Stimulated activated naive CD8-positive, alpha-beta T cell treated with anti-CD3 and anti-CD28 coated beads, Interleukin-15, Interleukin-2, amounts not matched to agents 100 ng/mL and 50 ng/mL, for 24 hours (primary cell): ENCODE measurements around the gene GLUL.
A peak's percentile ranks its signal among the peaks of the same experiment; 100 is the strongest.
"Not testable (repeated sequence)": the region's sequence is repeated elsewhere in the genome, so short reads cannot be mapped to it uniquely, and the experiment has no call there.

Source experiments
- H3K27ac Mint-ChIP-seq: one replicate; pipeline ENCODE4 v1.8.0; 2021; ENCODE audit warnings: mild to moderate bottlenecking, mixed read lengths
- H3K27me3 Mint-ChIP-seq: one replicate; pipeline ENCODE4 v1.8.0; 2021; ENCODE audit warnings: mixed read lengths
- H3K36me3 Mint-ChIP-seq: one replicate; pipeline ENCODE4 v1.8.0; 2021; ENCODE audit warnings: low read depth, mixed read lengths
- H3K4me1 Mint-ChIP-seq: one replicate; pipeline ENCODE4 v1.8.0; 2021; ENCODE audit warnings: low read depth, mixed read lengths
- H3K4me3 Mint-ChIP-seq: one replicate; pipeline ENCODE4 v1.8.0; 2021; ENCODE audit warnings: mild to moderate bottlenecking, mixed read lengths
- H3K9me3 Mint-ChIP-seq: one replicate; pipeline ENCODE4 v1.8.0; 2021; ENCODE audit warnings: mixed read lengths

Gene GLUL

DNA sequence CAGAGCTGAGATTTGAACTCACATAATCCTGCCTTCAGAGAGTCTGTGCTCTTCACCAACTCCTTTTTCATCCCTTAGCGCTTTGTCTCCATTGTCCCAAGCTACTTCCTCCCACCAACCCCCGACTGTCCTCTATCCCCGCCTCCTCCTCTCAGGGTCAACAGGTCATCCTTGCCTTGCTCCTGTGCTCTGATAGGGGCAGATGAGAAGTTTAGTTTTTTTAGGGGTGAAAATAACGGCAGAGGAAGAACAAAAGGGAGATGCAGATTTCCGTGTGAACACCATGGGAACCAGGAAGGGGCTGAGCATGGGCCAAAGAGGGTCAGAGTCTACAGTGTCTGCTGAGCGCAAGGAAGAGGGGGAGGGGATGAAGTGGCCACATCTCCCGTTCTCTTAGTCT is 31.9 kb downstream of the GLUL start:
- Mint-ChIP-seq H3K27me3 (no peaks in the 10 kb centered on the region), H3K4me1 (no peaks in the 10 kb centered on the region), H3K4me3 (no peak overlapping the region), H3K27ac (no peak overlapping the region), H3K36me3 (no peaks in the 10 kb centered on the region), H3K9me3 (no peaks in the 10 kb centered on the region)

DNA sequence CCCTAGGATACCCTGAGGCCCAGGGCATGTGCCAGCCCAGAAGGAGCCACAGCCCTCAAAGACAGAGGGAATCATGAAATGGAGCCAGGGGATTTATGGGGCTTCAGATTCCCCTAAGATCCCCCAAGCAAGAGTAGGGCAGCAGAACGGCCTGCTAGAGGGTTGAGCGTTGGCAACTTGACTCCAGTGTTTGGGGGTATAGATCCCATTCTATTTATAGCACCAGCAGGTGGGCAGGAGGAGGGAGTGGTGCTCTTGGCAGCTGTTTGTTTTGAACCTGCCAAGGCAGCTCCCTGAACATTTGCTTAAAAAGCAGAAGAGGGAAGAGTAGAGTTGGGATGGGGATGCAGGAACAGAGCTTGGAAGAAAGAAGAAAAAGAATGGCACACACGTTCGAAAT is 33.7 kb downstream of the GLUL start:
- H3K4me1 Mint-ChIP-seq, result no peaks in the 10 kb centered on the region
- H3K27me3 Mint-ChIP-seq, result no peaks in the 10 kb centered on the region
- no peak overlapping the region for H3K27ac Mint-ChIP-seq
- no peak overlapping the region for H3K4me3 Mint-ChIP-seq
- no peaks in the 10 kb centered on the region for H3K9me3 Mint-ChIP-seq
- no peaks in the 10 kb centered on the region for H3K36me3 Mint-ChIP-seq

DNA sequence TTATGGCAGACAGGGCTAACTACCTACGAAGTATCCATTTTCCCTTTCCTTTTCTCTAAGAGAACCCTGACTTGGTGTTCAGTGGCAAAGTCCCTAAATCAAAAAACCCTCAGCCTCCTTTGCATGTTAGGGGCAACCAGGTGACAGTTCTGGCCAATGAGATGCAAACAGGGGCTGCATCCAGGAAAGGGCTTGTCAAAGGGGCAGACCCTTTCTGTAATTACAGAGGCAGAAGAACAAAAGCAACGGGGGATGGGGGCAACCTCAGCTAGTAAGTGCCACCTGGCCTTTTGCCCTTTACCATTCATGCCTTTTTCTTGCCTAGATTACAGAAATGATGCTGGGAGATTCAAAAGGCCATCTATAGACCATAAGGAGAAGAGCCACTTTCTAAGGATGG is 34.4 kb downstream of the GLUL start:
- Mint-ChIP-seq H3K9me3 (no peaks in the 10 kb centered on the region), H3K27ac (no peak overlapping the region), H3K4me1 (no peaks in the 10 kb centered on the region)

DNA sequence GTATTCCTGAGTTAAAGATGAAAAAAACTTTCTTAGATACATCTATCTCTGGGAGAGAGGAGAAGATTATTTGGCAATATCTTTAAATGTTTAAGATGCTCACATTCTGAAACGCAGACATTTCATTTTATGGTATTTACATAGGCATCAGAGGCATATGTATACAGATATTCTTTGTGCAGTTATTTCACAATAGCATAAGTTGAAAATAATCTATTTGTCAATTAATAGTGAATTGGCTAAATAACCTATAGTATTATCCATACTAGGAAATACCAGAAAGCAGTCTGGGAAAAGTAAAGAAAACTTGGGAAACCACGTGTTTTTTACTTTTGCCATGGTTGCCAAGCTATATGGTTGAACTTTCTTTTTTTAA is 35.9 kb downstream of the GLUL start:
- H3K4me1 Mint-ChIP-seq, result no peaks in the 10 kb centered on the region
- no peak overlapping the region for H3K27ac Mint-ChIP-seq
- no peaks in the 10 kb centered on the region for H3K9me3 Mint-ChIP-seq
- no peaks in the 10 kb centered on the region for H3K36me3 Mint-ChIP-seq
- no peaks in the 10 kb centered on the region for H3K27me3 Mint-ChIP-seq
- no peak overlapping the region for H3K4me3 Mint-ChIP-seq

More for the DNA sequence above, 34.4 kb downstream of the GLUL start:
- no peaks in the 10 kb centered on the region for H3K27me3 Mint-ChIP-seq
- no peaks in the 10 kb centered on the region for H3K36me3 Mint-ChIP-seq
- H3K4me3 Mint-ChIP-seq, result no peak overlapping the region

DNA sequence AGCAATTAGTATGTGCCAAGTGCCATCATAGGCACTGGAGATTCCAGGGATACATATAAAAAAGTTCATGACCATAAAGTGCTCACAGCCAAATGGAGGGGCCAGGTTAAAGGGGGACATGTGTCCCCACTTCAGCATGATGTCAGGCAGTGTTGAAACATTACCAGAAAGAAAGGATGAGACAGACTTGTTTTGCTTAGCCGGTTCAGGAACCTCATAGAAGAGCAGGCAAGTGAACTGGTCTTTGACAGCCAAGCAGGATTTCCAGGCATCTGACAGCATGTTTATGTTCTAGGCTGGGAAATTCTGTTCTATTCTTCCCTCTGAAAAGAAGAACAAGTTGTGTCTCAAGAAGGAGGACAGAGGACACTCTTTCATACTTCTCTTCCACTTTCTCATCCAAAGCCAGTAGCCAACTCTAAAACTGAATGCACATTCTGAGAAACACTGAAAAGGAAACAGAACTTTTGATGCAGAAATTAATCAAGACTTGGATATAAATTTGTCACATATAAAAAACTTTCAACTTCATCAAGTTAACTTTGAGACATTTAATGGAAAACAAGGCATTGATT is 39.7 kb downstream of the GLUL start:
- Mint-ChIP-seq H3K27me3 (no peaks in the 10 kb centered on the region), H3K27ac (no peak overlapping the region), H3K4me3 (no peak overlapping the region), H3K36me3 (no peaks in the 10 kb centered on the region), H3K9me3 (no peaks in the 10 kb centered on the region), H3K4me1 (no peaks in the 10 kb centered on the region)

DNA sequence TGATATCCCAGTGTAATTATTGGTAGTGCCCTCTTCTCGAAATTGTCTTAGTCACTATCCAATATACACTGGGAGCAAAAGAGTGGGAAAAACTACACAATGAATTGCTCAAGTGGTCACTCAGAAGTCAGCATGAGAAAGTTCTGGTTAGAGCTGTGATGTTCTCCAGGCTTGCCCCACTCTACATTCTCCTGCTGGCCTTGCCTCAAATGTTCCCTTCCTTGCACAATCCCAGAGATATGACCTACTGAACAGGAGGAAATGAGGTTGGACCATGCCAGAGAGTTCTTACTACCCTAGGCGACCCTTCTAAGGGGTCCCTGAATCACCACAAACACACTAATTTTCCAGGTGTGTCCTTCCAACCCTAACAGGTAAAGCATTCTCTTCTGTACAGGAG is 40.8 kb downstream of the GLUL start:
- H3K27ac Mint-ChIP-seq, result no peak overlapping the region
- no peaks in the 10 kb centered on the region for H3K4me1 Mint-ChIP-seq
- no peaks in the 10 kb centered on the region for H3K9me3 Mint-ChIP-seq
- no peak overlapping the region for H3K4me3 Mint-ChIP-seq
- H3K36me3 Mint-ChIP-seq, result no peaks in the 10 kb centered on the region
- H3K27me3 Mint-ChIP-seq, result no peaks in the 10 kb centered on the region

DNA sequence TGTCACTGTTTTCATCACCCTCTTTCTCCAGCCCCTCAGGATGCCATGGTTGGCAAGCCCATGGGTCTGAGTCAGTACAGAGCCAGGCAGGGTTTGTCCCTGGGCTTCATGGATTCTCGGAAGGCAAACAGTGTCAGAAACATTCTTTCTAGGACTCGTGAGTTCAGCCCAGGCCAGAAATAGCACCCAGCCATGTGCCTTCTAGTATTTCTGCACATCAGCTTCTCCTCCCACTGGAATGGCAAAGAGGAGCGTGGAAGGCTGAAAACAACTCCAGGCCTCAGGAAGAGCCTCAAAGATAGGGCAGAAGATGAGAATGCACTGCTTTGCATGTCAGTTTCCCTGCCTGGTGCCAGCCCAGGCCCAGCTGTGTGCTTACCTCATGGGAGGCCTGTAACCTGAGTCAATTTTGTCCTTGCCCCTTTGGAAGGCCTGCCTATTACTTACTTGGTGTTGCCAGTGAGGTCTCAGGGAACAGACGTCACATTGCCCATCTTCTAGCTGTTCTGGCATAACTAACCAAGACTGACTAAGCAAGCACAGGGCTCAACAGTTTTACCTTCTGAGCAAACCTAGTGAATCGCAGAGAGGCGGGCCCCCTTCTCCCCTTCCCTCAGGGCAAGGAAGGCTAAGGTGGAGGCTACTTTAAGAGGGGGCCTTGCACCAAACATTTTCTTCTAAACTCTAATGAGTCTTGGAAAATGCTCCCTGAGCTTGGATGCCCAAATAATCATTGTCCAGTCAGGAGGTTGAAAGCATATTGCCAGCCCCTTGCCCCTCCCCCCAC is 42.4 kb downstream of the GLUL start:
- no peaks in the 10 kb centered on the region for H3K27me3 Mint-ChIP-seq
- H3K9me3 Mint-ChIP-seq, result no peaks in the 10 kb centered on the region
- H3K27ac Mint-ChIP-seq, result no peak overlapping the region
- no peaks in the 10 kb centered on the region for H3K4me1 Mint-ChIP-seq
- H3K4me3 Mint-ChIP-seq, result no peak overlapping the region
- no peaks in the 10 kb centered on the region for H3K36me3 Mint-ChIP-seq

DNA sequence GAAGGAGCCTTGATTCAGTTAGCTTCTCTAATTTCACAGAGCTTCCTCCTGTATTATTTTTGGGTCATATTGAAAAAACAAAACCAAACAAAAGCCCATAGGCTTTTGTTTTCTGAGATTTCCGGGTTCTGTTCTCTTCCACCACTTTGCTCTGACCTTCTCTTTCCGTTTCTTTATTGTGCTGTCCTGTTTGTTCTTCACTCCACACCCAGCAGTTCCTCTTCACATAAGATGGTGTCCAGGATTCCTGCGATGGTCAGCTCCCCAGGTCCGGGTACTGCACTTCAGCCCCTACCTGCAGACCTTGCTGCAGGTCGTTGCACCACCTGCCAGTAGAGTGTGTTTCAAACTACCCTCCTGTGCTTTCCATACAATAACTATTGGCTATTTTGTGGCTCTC is 44.6 kb downstream of the GLUL start:
- Mint-ChIP-seq H3K36me3 (no peaks in the 10 kb centered on the region), H3K4me3 (no peak overlapping the region), H3K9me3 (no peaks in the 10 kb centered on the region), H3K27me3 (no peaks in the 10 kb centered on the region), H3K27ac (no peak overlapping the region), H3K4me1 (no peaks in the 10 kb centered on the region)

DNA sequence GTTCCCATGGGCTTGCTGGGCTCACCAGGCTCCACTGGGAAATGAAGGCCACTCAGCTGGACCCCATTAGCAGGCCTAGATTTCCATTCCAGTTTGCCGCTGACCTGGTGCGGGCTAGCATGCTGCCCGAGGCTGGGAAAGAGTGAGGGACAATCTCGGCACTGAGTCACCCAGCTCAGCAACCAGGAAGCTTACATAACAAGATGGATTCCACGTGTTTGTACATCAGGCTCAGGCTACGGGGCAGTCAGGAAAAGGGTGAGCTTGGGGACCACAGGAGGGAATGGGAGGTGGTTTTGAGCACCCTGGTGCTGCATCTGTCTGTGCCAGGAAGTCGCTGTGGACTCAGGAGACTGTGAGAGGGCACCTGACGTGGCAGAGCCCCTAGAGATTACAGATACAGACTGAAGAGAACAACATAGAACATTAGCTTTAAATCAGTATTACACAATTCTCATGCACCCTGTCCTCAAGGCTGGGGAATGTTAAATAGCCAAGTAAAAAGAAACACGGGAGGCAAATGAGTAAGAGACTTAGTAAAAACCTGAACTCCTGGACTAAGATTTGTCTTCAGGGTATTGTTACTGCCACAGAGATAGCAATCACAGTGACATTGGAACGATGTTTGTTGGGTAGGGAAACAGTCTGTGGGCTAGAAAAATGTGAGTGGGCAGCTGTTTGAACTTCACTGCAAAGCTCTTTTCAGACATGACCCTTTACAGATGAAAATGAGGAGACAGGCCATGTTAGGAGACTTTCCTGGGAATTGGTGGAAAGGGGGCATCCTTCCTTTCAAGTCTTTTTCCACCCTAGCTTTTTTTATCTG is 51.1 kb downstream of the GLUL start:
- Mint-ChIP-seq H3K4me1 (no peaks in the 10 kb centered on the region), H3K36me3 (no peaks in the 10 kb centered on the region), H3K9me3 (no peaks in the 10 kb centered on the region), H3K4me3 (no peak overlapping the region), H3K27ac (no peak overlapping the region), H3K27me3 (no peaks in the 10 kb centered on the region)

DNA sequence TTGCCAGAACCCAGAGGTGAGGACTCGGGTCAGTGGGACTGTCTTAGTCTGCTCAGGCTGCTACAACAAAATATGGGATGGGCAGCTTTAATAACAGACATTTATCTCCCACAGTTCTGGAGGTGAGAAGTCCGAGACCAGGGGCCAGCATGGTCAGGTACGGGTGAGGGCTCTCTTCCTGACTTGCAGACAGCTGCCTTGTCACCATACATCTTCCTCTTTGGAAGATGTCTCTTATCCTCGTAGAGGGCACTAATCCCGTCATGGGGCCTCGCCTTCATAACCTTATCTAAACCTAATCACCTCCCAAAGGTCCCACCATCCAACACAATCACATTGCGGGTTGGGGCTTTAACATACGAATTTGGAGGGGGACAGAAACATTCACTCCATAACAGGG is 51.9 kb downstream of the GLUL start:
- Mint-ChIP-seq H3K27me3 (no peaks in the 10 kb centered on the region), H3K36me3 (no peaks in the 10 kb centered on the region), H3K9me3 (no peaks in the 10 kb centered on the region), H3K4me3 (no peak overlapping the region), H3K27ac (no peak overlapping the region), H3K4me1 (no peaks in the 10 kb centered on the region)

DNA sequence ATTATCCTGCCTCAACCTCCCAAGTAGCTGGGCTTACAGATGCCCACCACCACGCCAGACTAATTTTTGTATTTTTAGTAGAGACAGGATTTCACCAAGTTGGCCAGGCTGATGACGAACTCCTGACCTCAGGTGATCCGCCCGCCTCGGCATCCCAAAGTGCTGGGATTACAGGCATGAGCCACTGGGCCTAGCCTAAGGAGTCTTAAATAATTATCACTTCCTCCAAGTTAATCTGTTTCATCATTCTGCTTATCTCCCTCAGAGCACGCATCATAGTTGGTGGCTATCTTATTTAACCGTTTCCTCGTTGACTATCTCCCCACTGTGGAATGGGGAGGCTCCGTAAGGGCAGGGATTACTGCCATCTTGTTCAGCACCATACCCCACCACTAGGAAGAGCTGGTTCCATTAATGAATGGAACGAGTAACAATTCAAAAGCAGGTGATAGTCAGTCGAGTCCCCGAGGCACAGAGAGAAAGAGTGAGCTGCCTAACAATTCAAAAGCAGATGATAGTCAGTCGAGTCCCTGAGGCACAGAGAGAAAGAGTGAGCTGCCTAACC is 52.7 kb downstream of the GLUL start:
- Mint-ChIP-seq H3K9me3 (no peaks in the 10 kb centered on the region), H3K4me3 (no peak overlapping the region), H3K27me3 (no peaks in the 10 kb centered on the region), H3K36me3 (no peaks in the 10 kb centered on the region), H3K27ac (peak overlapping the region; percentile 18), H3K4me1 (no peaks in the 10 kb centered on the region)

DNA sequence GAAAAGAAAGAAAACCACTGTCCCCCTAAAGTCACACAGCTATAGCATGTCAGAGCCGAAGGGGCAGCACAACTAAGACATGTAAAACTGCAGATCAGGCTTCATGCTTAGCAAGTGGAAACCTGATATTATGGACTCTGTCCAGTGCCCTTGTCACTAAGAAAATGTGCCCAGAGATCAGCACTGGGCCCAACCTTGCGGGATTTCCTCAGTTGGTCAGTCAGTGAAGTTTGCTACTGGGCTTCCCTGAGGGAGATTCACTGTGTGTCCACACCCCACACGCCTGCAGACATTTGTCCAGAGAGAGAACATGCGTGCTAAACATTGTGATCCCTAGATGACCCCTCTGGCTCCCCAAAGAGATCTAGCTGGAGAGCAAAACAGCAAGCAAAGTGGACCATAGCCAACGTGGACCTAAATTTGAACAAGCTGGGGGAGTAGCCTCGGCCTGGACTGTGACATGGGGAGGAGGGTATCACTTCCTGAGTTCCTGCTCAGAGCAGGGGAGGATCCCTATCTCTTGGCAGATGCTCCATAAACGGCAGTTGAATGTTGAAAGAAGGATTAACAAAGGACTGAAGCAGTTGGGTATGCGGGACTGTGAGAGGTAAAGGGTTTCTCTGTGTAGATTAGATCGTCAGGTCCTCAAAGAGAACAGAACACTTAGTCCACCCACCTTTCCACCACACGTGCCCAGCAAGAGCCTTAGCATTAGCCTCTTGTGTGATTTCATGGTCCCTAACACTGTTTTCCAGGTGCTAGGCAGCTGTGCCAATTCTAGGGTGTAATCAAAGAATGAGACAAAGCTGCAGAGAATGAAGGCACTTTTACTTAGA is 53.6 kb downstream of the GLUL start:
- Mint-ChIP-seq H3K4me1 (no peaks in the 10 kb centered on the region), H3K36me3 (no peaks in the 10 kb centered on the region)

DNA sequence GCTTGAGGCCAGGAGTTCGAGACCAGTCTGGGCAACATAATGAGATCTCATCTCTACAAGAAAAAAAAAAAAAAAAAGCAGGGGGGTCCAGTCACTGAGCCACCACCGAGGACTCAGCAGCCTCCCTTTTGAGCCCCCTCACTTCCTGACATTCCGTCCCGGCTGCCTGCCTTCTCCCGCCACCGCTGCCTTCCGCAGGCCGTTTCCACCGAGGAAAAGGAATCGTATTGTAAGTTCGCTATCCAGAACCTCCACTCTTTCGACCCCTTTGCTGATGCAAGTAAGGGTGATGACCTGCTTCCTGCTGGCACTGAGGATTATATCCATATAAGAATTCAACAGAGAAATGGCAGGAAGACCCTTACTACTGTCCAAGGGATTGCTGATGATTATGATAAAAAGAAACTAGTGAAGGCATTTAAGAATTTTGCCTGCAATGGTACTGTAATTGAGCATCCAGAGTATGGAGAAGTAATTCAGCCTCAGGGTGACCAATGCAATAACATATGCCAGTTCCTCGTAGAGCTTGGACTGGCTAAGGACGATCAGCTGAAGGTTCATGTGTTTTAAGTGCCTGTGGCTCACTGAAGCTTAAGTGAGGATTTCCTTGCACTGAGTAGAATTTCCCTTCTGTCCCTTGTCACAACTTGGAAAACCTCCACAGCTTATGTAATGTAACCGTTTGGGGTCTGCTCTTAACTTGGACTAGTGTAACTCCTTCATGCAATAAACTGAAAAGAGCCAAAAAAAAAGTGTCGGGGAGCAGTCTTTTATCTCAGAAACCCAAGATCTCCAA is 55.6 kb downstream of the GLUL start:
- Mint-ChIP-seq H3K27me3 (no peaks in the 10 kb centered on the region), H3K36me3 (no peaks in the 10 kb centered on the region), H3K4me3 (no peak overlapping the region), H3K27ac (no peak overlapping the region), H3K4me1 (no peaks in the 10 kb centered on the region), H3K9me3 (no peaks in the 10 kb centered on the region)

More for the DNA sequence above, 53.6 kb downstream of the GLUL start:
- Mint-ChIP-seq H3K27me3 (no peaks in the 10 kb centered on the region), H3K4me3 (no peak overlapping the region), H3K9me3 (no peaks in the 10 kb centered on the region), H3K27ac (no peak overlapping the region)

DNA sequence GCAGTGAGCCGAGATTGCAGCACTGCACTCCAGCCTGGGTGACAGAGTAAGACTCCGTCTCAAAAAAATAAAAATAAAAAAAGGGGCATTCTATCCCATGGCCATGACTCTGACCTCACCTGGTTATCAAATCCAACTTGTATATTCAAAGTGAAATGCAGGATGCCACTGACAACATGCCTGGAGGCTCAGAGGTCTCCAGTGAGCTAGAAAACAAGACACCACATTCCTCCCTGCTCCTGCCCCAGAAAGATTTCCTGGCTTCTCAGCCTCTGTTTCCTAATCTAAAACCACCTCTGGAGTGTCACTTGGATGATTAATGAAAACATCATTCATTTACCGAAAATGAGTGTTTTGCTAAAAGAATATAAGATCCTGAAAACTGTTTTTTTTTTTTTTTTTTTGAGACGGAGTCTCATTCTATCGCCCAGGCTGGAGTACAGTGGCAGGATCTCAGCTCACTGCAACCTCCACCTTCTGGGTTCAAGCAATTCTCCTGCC is 58.5 kb downstream of the GLUL start:
- not testable (repeated sequence) for H3K9me3 Mint-ChIP-seq, H3K4me3 Mint-ChIP-seq, H3K27ac Mint-ChIP-seq, H3K36me3 Mint-ChIP-seq, H3K4me1 Mint-ChIP-seq, H3K27me3 Mint-ChIP-seq
